ENCODE results near the gene PPA2.
A peak's percentile ranks its signal among the peaks of the same experiment; 100 is the strongest.

Gene PPA2

DNA sequence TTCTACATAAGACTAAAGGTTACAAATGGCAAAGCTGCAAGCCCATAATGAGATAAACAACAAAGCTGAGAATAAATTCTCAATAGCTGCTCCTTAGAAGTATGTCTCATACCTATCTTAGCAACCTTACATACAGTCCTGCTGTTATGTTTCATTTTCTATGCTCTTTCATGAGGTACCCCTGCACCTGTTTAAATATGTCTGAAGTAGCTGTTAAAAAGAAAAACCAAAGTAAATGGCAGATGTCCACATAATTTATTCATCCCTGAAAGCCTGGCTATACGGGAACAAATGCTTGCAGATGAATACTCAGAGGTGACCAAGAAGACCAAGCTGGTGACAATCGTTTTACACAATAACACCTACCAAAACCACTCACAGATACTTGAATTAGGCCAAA is 22.5 kb downstream of the PPA2 start:
- H3K9me3 ChIP-seq (ENCODE audit: insufficient read depth, low read length): no peaks in the 10 kb centered on the region

DNA sequence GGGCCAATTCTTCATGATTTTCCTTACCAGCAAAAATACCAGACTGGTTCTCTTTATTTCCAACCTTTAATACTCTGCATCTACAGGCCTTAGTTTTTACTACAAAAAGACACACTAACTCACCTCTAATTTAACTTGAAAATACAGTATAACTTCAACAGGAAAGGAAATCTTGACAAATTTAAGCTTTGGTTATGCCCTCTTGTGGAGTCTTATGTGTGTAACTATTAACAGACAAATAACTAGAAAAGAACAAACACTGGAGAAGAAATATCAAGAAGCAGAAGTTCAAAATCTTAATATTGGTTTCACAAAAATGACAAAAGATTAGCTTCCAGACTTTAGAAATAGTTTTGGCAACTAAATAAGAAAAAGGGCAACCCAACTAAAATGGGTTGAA is 33.0 kb downstream of the PPA2 start:
- Histone ChIP-seq H3K36me3 (replicated peaks; ENCODE audit: low read depth, low read length) (peaks cover 62% of the 10 kb centered on the region), H3K4me3 (ENCODE audit: low read length) (no peak overlapping the region), H4K20me1 (ENCODE audit: insufficient read depth, low read length) (no peaks in the 10 kb centered on the region), H3K27me3 (ENCODE audit: low read depth, low read length) (no peaks in the 10 kb centered on the region), H2AFZ (ENCODE audit: low read depth, low read length) (no peak overlapping the region), H3K4me1 (ENCODE audit: low read length) (peaks cover 10% of the 10 kb centered on the region), H3K79me2 (ENCODE audit: low read length) (no peaks in the 10 kb centered on the region), H3K9me3 (ENCODE audit: insufficient read depth, low read length) (no peaks in the 10 kb centered on the region), H3K9ac (ENCODE audit: low read length) (no peak overlapping the region), H3K27ac (ENCODE audit: low read length) (no peak overlapping the region), H3K4me2 (ENCODE audit: low read length) (no peak overlapping the region)
- TF ChIP-seq EZH2phosphoT487 (IDR thresholded peaks at IDR 0.05; ENCODE audit: low read depth): no peak
- TF ChIP-seq, protein P1, sequence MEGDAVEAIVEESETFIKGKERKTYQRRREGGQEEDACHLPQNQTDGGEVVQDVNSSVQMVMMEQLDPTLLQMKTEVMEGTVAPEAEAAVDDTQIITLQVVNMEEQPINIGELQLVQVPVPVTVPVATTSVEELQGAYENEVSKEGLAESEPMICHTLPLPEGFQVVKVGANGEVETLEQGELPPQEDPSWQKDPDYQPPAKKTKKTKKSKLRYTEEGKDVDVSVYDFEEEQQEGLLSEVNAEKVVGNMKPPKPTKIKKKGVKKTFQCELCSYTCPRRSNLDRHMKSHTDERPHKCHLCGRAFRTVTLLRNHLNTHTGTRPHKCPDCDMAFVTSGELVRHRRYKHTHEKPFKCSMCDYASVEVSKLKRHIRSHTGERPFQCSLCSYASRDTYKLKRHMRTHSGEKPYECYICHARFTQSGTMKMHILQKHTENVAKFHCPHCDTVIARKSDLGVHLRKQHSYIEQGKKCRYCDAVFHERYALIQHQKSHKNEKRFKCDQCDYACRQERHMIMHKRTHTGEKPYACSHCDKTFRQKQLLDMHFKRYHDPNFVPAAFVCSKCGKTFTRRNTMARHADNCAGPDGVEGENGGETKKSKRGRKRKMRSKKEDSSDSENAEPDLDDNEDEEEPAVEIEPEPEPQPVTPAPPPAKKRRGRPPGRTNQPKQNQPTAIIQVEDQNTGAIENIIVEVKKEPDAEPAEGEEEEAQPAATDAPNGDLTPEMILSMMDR (IDR thresholded peaks at IDR 0.05; ENCODE audit: low read depth, low read length): peak; percentile 23; the same call in 1 of the 2 replicates

More for the DNA sequence above, 22.5 kb downstream of the PPA2 start:
- H3K9ac ChIP-seq (ENCODE audit: low read length): no peak overlapping the region
- no peak for TF ChIP-seq EZH2phosphoT487 (IDR thresholded peaks at IDR 0.05; ENCODE audit: low read depth)
- H2AFZ ChIP-seq (ENCODE audit: low read depth, low read length): no peak overlapping the region
- peaks cover 35% of the 10 kb centered on the region for H3K36me3 ChIP-seq (replicated peaks; ENCODE audit: low read depth, low read length)
- H3K4me2 ChIP-seq (ENCODE audit: low read length): no peak overlapping the region
- H4K20me1 ChIP-seq (ENCODE audit: insufficient read depth, low read length): peaks cover 27% of the 10 kb centered on the region
- H3K4me3 ChIP-seq (ENCODE audit: low read length): no peak overlapping the region
- no peak overlapping the region for H3K27ac ChIP-seq (ENCODE audit: low read length)
- H3K27me3 ChIP-seq (ENCODE audit: low read depth, low read length): no peaks in the 10 kb centered on the region
- peaks cover 13% of the 10 kb centered on the region for H3K4me1 ChIP-seq (ENCODE audit: low read length)
- H3K79me2 ChIP-seq (ENCODE audit: low read length): peaks cover 31% of the 10 kb centered on the region

DNA sequence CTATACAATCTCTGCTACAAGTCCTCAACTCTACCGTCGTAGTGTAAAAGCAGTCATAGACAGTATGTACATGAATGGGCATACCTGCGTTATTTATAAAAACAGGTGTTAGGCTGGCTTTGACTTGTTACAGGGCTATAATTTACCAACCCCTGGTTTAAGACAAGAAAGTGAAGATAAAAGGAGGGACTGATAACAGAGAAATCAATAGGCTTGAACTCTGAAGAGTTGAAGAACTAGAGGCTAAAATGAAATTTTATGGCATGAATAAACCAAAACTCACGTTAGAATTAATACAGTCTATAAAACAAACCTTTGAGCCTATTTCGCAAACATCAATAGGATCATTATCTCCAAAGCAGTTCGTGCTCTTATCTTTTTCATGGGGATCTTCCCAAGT is 36.2 kb downstream of the PPA2 start:
- no peak overlapping the region for H2AFZ ChIP-seq (ENCODE audit: low read depth, low read length)
- no peaks in the 10 kb centered on the region for H3K79me2 ChIP-seq (ENCODE audit: low read length)
- H3K4me1 ChIP-seq (ENCODE audit: low read length): no peaks in the 10 kb centered on the region
- H3K4me3 ChIP-seq (ENCODE audit: low read length): no peak overlapping the region
- H3K9me3 ChIP-seq (ENCODE audit: insufficient read depth, low read length): no peaks in the 10 kb centered on the region
- no peaks in the 10 kb centered on the region for H3K27me3 ChIP-seq (ENCODE audit: low read depth, low read length)
- TF ChIP-seq, protein P1 (IDR thresholded peaks at IDR 0.05; ENCODE audit: low read depth, low read length): no peak
- TF ChIP-seq EZH2phosphoT487 (IDR thresholded peaks at IDR 0.05; ENCODE audit: low read depth): no peak
- no peak overlapping the region for H3K27ac ChIP-seq (ENCODE audit: low read length)
- H4K20me1 ChIP-seq (ENCODE audit: insufficient read depth, low read length): no peaks in the 10 kb centered on the region
- H3K36me3 ChIP-seq (replicated peaks; ENCODE audit: low read depth, low read length): peaks cover 58% of the 10 kb centered on the region
- H3K9ac ChIP-seq (ENCODE audit: low read length): no peak overlapping the region
- no peak overlapping the region for H3K4me2 ChIP-seq (ENCODE audit: low read length)

DNA sequence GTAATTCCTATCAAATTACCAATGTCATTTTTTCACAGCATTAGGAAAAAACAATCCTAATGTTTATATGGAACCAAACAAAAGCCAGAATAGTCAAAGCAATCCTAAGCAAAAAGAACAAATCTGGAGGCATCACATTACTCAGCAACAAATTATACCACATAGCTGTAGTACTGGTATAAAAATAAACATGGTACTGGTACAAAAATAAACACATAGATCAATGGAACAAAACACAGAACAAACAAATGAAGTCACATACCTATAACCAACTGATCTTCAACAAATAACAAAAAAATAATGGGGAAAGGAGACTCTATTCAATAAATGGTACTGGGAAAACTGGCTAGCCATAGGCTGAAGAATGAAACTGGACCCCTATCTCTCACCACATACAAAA is 37.4 kb downstream of the PPA2 start:
- Histone ChIP-seq H3K27me3 (ENCODE audit: low read depth, low read length) (no peaks in the 10 kb centered on the region), H3K4me3 (ENCODE audit: low read length) (no peak overlapping the region), H4K20me1 (ENCODE audit: insufficient read depth, low read length) (no peaks in the 10 kb centered on the region), H3K4me1 (ENCODE audit: low read length) (no peaks in the 10 kb centered on the region), H3K9ac (ENCODE audit: low read length) (no peak overlapping the region), H3K36me3 (replicated peaks; ENCODE audit: low read depth, low read length) (peaks cover 54% of the 10 kb centered on the region), H3K4me2 (ENCODE audit: low read length) (no peak overlapping the region), H3K27ac (ENCODE audit: low read length) (no peak overlapping the region), H3K9me3 (ENCODE audit: insufficient read depth, low read length) (no peaks in the 10 kb centered on the region), H3K79me2 (ENCODE audit: low read length) (no peaks in the 10 kb centered on the region), H2AFZ (ENCODE audit: low read depth, low read length) (no peak overlapping the region)
- TF ChIP-seq, protein P1 (IDR thresholded peaks at IDR 0.05; ENCODE audit: low read depth, low read length): no peak
- TF ChIP-seq EZH2phosphoT487 (IDR thresholded peaks at IDR 0.05; ENCODE audit: low read depth): no peak

DNA sequence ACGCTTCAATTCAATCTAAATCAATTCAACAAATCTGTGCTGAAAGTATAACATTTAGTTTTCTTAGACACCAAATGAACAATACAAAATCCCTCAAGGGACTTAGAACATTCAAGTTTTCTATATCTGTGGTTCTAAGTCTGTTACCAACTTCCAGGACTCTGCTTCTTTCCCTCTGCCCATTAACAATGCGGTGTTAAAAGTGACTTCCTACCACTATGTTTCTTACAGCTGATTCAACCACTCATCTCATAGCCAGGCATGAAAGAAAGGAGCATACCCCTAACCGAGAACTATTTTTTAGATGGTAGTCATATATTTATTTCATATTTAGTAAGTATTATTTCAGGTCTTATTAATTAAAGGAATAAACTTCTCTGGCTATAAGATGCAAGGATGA is 38.9 kb downstream of the PPA2 start:
- H3K79me2 ChIP-seq (ENCODE audit: low read length): no peaks in the 10 kb centered on the region
- H3K4me1 ChIP-seq (ENCODE audit: low read length): no peaks in the 10 kb centered on the region
- H3K27me3 ChIP-seq (ENCODE audit: low read depth, low read length): no peaks in the 10 kb centered on the region
- no peak overlapping the region for H3K9ac ChIP-seq (ENCODE audit: low read length)
- H3K4me3 ChIP-seq (ENCODE audit: low read length): no peak overlapping the region
- no peak overlapping the region for H2AFZ ChIP-seq (ENCODE audit: low read depth, low read length)
- peaks cover 59% of the 10 kb centered on the region for H3K36me3 ChIP-seq (replicated peaks; ENCODE audit: low read depth, low read length)
- no peak overlapping the region for H3K4me2 ChIP-seq (ENCODE audit: low read length)
- H3K9me3 ChIP-seq (ENCODE audit: insufficient read depth, low read length): no peaks in the 10 kb centered on the region
- TF ChIP-seq, protein P1 (IDR thresholded peaks at IDR 0.05; ENCODE audit: low read depth, low read length): no peak
- TF ChIP-seq EZH2phosphoT487 (IDR thresholded peaks at IDR 0.05; ENCODE audit: low read depth): no peak
- H3K27ac ChIP-seq (ENCODE audit: low read length): no peak overlapping the region
- no peaks in the 10 kb centered on the region for H4K20me1 ChIP-seq (ENCODE audit: insufficient read depth, low read length)

Measured in OCI-LY3 (cell line).